NCI-H2081 treated with DMSO at 0.1 percent for 48 hours (cell line): ENCODE measurements around the gene EGR4.
"Not testable (repeated sequence)": the region's sequence is repeated elsewhere in the genome, so short reads cannot be mapped to it uniquely, and the experiment has no call there.

ENCODE experiments used
- DNase-seq: peaks from one replicate; lab custom pipeline; 2025; lab: John Stamatoyannopoulos, UW

Gene EGR4

GRCh38 chr2:73263540-73264331 is 29.6 kb downstream of the EGR4 start:
- DNase-seq, result no peak

GRCh38 chr2:73262691-73263429 is 30.5 kb downstream of the EGR4 start:
- not testable (repeated sequence) for DNase-seq

GRCh38 chr2:73262108-73262651 is 31.2 kb downstream of the EGR4 start:
- no peak for DNase-seq

DNA sequence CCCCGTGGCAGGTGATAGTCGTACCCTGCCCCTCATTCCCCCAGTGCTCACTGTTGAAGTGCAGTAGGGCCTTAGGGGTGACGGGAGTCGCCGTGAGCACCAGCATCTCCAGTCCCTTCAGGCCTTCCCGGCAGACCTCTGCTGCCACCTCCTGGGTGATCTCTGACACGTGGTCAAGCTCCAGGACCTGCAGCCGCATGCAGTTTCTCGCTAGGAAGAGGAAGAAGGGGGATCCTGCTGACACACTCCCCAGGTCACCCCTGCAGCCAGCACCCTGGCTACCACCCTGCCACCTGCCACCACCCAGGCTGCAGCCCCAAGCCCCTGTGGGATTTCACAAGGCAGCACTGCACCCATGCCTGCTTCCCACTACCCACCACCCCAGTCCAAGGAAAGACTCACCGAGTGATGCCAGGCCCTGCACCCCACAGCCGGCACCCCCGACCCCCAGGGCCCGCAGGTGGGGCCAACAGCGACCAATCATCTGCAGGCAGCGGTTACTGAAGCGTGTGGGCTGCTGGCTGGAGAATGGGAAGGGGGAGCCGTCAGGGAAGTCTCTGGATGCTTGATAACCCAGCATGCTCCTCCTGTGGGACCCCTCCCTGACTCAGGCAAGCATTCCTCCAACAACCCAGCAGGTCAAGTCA is 32.9 kb downstream of the EGR4 start:
- no peak for DNase-seq

DNA sequence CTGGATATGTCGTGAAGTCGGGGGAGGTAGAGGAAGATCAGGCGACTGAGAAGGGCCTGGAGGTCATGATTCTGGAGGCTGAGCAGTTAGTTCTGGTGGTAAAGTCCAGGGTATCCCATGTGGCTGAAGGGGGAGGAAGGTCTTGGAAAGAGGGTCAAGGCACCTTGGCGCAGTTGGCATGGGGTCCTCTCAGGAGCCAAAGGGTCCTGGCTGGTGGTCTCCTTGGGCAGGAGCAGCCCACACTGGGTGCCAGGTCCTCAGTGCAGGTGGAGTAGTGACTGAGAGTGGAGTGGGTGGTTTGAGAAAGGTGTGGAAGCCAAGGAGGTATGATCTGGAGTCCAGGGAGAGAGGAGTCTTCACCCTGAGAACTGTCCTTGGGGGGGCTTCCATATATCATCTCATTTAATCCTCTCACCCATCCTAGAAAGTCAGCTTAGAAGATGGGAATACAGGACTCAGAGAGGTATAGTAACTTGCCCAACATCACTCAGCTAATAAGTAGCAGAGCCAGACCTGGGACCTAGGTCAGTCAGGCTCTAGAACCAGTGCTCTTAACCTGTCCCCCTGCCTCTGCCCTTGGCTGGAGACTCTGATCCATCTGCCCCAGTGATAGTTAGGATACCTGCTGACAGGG is 33.5 kb downstream of the EGR4 start:
- DNase-seq, result no peak

DNA sequence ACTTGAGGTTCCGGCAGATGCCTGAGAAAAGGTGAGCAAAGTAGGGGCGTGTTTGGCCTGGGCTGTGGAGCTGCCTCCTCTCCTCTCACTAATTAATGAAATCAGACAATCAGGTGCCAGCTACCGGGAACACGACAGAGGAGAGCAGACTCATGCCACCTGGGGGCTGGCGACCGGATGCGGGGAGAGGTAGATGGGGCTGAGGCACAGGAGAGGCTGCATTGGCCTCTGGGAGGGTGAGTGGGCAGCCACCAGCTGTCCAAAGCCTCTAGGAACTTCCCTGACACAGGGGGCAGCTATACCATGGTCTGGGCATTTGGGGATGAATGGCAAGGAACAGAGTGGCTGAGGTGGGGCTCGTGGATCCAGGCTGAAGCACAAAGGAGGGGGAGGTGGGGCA is 34.1 kb downstream of the EGR4 start:
- no peak for DNase-seq

GRCh38 chr2:73258913-73259215 is 34.5 kb downstream of the EGR4 start:
- DNase-seq, result no peak

DNA sequence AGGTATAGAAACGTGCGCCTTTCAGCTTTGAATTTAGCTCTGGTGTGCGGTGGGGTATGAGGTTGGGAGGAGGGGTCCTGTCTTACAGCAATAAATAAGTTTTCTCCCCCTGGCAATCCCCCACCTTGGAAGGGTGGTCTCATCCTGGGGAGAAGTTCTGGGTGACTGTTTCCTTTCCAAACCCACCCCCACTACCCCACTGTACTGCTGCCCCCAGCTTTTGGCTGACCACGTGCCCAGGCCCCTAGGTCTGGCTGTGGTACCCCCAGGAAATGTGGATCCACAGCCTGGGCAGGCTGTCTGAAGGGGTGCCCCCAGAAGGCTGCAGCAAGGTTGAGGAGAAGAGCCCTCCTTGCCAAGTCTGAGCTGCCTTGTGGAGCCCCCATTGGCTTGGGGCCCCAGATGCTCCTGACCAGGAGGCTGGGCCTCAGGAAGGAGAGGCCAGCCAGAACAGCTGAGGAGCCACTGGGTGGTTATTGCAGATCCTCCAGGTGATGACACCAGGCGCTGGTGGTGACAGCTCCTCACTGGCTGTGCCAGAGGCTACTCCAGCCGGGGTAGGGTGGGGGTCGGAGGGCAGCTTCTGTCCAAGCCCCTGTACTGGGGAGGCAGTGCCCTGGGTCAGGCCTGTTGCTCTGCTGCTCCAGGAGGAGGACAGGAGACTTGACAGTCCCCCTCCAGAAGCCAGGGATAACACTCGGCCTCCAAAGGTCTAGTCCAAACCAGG is 35.0 kb downstream of the EGR4 start:
- no peak for DNase-seq

DNA sequence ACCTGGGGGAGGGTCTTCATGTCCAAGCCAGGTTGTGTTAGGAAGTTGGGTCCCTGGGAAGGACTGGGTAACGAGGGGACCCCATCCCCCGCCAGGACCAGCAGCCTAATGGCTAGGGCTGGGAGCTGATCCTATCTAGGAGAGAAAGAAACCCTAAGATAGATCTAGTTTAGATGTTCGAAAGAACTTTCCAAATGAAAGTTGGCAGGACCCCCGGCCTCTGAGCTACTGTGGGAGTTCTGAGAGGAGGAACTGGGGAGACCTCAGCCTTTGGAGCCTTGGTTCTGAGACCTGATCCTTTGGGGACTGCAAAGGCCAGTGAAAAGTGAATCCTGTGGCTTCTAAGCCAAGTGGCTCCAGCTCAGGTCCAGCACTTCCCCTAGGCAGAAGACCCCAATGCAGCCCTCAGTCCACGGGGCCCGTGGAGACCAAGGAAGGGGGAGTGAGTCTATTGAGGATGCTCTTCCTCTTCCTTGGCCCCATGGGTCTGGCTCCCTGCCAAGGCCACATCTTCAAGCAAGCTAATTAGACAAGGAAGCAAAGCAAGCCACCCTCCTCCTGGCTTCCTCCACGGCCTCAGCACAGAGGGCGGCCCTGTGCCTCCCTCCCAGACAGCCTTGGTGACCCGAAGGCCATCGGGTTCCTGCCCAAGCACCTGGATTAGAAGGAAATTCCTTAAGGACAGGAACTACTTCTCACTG is 35.8 kb downstream of the EGR4 start:
- DNase-seq, result no peak

DNA sequence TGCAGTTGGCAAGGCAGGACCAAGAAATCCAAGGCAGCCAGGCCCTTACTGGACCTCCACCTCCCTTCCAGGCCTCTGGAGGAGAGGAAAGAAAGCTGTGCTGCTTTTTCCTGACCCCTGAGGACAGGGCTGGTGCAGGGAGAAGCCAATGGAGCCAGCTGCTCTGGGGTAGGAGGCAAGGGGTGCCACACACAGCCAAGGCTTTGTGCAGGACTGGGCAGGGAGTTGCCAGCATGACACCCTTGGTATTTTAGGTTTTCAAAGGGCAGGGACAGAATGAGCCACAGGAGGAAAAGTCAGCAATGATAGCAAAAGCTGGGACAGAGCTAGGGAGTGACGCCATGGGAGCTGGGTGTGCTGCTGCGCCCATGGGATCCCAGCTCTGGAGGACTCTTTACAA is 36.3 kb downstream of the EGR4 start:
- no peak for DNase-seq

DNA sequence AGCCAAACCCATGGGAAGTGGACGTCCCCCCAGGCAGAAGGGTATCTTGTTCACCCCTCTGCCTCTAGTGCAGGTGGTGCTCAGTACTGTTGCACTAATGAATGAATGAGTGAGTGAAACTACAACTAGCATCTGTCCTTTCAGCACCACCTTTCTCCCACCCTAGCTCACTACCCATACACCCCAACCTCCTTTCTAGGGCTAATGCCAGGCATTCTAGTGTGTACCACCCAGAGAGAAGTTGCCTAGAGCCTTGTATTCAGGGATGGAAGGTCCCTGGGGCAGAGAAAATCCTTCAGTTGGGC is 36.8 kb downstream of the EGR4 start:
- DNase-seq, result no peak

GRCh38 chr2:73255907-73256617 is 37.3 kb downstream of the EGR4 start:
- no peak for DNase-seq

GRCh38 chr2:73255007-73255644 is 38.2 kb downstream of the EGR4 start:
- no peak for DNase-seq

GRCh38 chr2:73254343-73255006 is 38.9 kb downstream of the EGR4 start:
- no peak for DNase-seq

- no peak for DNase-seq
These were observed 39.4 kb downstream of the EGR4 start for GRCh38 chr2:73253901-73254300.

GRCh38 chr2:73253400-73253799 is 39.9 kb downstream of the EGR4 start:
- DNase-seq, result no peak

DNA sequence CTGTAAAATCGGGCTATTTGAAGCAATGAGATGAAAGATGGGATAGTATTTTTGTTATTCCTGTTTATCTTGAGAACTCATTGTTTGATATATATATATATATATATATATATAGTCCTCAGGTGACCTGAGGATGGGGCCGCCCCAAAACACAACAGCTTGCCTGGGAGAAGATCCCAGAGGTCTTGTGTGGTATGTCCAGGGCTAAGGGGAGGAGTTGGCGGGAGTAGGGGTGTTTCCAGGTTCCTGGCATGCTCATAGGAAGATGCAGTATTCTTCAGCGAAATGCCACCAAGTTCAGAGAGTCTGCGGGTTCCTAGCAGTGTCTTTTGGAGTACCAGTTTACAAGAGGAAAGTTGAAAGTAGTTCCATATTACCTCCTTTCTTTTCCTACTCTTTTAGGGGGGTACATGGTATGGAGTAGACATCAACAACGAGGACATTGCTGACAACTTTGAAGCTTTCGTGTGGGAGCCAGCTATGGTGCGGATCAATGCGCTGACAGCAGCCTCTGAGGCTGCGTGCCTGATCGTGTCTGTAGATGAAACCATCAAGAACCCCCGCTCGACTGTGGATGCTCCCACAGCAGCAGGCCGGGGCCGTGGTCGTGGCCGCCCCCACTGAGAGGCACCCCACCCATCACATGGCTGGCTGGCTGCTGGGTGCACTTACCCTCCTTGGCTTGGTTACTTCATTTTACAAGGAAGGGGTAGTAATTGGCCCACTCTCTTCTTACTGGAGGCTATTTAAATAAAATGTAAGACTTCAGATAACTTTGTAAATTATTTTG is 40.9 kb downstream of the EGR4 start:
- no peak for DNase-seq

DNA sequence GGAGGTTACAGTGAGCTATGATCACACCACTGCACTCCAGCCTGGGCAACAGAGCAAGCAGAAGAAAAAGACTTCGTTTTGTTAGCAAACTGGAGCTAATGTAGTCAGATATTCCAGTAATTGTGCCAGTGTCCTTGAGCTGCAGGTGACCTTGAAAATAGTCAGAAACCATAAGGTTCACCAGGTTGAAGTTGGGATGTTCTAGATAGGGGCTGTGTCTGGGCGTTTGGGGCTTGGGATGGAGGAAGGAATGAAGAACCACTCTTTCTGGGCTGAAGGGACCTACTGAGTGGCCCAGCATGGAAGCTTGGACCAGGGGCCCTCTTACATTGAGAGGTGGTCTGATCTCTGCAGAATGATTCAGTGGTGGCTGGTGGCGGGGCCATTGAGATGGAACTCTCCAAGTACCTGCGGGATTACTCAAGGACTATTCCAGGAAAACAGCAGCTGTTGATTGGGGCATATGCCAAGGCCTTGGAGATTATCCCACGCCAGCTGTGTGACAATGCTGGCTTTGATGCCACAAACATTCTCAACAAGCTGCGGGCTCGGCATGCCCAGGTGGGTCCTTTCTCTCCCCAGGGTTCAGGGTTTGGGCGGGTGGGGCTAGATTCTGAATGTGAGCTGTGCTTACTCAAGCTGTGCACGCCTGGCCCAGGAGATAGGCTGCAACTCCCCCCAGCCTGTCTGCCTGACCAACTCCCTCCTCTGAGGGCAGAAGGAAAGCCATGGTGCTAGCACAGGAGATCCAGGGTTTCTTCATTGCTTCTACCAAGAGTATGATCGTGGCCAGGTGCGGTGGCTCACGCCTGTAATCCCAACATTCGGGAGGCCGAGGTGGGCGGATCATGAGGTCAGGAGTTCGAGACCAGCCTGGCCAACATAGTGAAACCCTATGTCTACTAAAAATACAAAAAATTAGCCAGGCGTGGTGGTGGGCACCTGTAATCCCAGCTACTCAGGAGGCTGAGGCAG is 42.2 kb downstream of the EGR4 start:
- DNase-seq, result no peak
